Sigmoid colon (tissue), 7 donors: Measurements from ENCODE around the gene RUNX1. TPM values are rescaled to one million over a fixed set of nuclear protein-coding genes. Genes with fewer than 3 reads are reported as not detected.

Experiments used
- DNase-seq: peaks from one replicate; pipeline ENCODE4 v3.0.0-alpha.2; 2019
- H3K27ac ChIP-seq, 4 donors: fragments of 200-600 bp; sonication (generic); one replicate each; pipeline ENCODE4 v1.5.1; 2016 to 2019; ENCODE audit warnings: mild to moderate bottlenecking in 1 of 4
- H3K27me3 ChIP-seq, 3 donors: fragments of 200-600 bp; sonication (generic); one replicate each; pipeline ENCODE4 v1.5.1; 2019; ENCODE audit warnings: mild to moderate bottlenecking in 1 of 3
- H3K36me3 ChIP-seq, 4 donors: fragments of 200-600 bp; sonication (generic); one replicate each; pipeline ENCODE4 v1.5.1; 2016 to 2019
- H3K4me1 ChIP-seq, 4 donors: fragments of 200-600 bp; sonication (generic); one replicate each; pipeline ENCODE4 v1.5.1; 2017 to 2019
- H3K4me3 ChIP-seq, 4 donors: fragments of 200-600 bp; sonication (generic); one replicate each; pipeline ENCODE4 v1.5.1; 2017 to 2019; ENCODE audit warnings: mild to moderate bottlenecking in 2 of 4, moderate library complexity in 1 of 4
- H3K9me3 ChIP-seq, 4 donors: fragments of 200-600 bp in 3 of 4; sonication (generic) in 3 of 4; one replicate each; pipeline versions ENCODE4 v1.5.1 to v1.6.1; 2013 to 2019
- CTCF ChIP-seq, 4 experiments: fragments of 450-650 bp in 3 of 4; fragments of 200-600 bp in 1 of 4; IDR thresholded peaks; one replicate each; pipeline ENCODE4 v1.5.1; 2016 to 2019; ENCODE audit warnings: antibody characterized with exemption in 4 of 4, mild to moderate bottlenecking in 3 of 4, moderate library complexity in 2 of 4
- EP300 ChIP-seq, 4 donors: sonication (generic); formaldehyde crosslinking; IDR thresholded peaks; one replicate each; pipeline ENCODE4 v1.6.1; 2017; ENCODE audit warnings: antibody characterized with exemption in 4 of 4
- POLR2A ChIP-seq, 2 donors: fragments of 450-650 bp; IDR thresholded peaks; one replicate each; pipeline ENCODE4 v1.6.1; 2016; ENCODE audit warnings: antibody characterized with exemption in 2 of 2, mild to moderate bottlenecking in 2 of 2, moderate library complexity in 2 of 2
- POLR2AphosphoS5 ChIP-seq, 4 donors: sonication (generic); formaldehyde crosslinking; IDR thresholded peaks; one replicate each; pipeline ENCODE4 v1.6.1; 2017; ENCODE audit warnings: antibody characterized with exemption in 4 of 4
- WGBS, 2 donors: extraction: QIAGEN DNeasy Blood & Tissue Kit; methylation state at CpG; one replicate each; pipeline ENCODE4 v1.1.7; 2013; 5-methylcytosine and 5-hydroxymethylcytosine counted together
- intact Hi-C: fragments of 100-400 bp; cut with DNase I; formaldehyde crosslinking; loops from one replicate; pipeline ENCODE4 v1.15.1; 2023
- polyA plus RNA-seq, 3 donors: library from polyadenylated mRNA; stranded (reverse); fragments of 200-250 nt; gene quantifications; one replicate each; pipeline ENCODE4 v1.2.3, GENCODE V29; 2013
- total RNA-seq, 4 donors: library from RNA; depleted of rRNA; stranded (reverse); fragments of >200 nt; gene quantifications; one replicate each; pipeline ENCODE4 v1.1.0, GENCODE V29; 2016
- donor health status: healthy with polysubstance abuse.
- donor health status: Bipolar disorder and iron deficiency.
- donor health status: healthy.

RUNX1 gene
- total and polyA plus RNA-seq, 7 donors = 2.8 to 23.3 (median 7.5) TPM

GRCh38 chr21:35024513-35024912 lies 24.6 kb downstream of the RUNX1 start:
- Histone ChIP-seq H3K27me3 (no peaks in the 10 kb centered on the region), H3K9me3 (no peaks in the 10 kb centered on the region), H3K4me1 (peaks cover 0 to 22% (median 13%) of the 10 kb centered on the region in 4 donors), H3K27ac (no peak overlapping the region), H3K4me3 (no peak overlapping the region), H3K36me3 (no peaks in the 10 kb centered on the region)
- intact Hi-C loops = no loop called here
- DNase-seq = no peak
- TF ChIP-seq POLR2AphosphoS5 (IDR thresholded peaks at IDR 0.05) (no peak), CTCF (IDR thresholded peaks at IDR 0.05) (no peak), POLR2A (IDR thresholded peaks at IDR 0.05) (no peak), EP300 (IDR thresholded peaks at IDR 0.05) (no peak)

GRCh38 chr21:35024071-35024420 lies 25.1 kb downstream of the RUNX1 start:
- DNase-seq = no peak
- Histone ChIP-seq H3K36me3 (no peaks in the 10 kb centered on the region), H3K27ac (no peak overlapping the region), H3K9me3 (no peaks in the 10 kb centered on the region), H3K4me1 (peaks cover 0 to 22% (median 13%) of the 10 kb centered on the region in 4 donors), H3K4me3 (no peak overlapping the region), H3K27me3 (no peaks in the 10 kb centered on the region)
- intact Hi-C loops = no loop called here
- TF ChIP-seq CTCF (IDR thresholded peaks at IDR 0.05) (no peak), POLR2AphosphoS5 (IDR thresholded peaks at IDR 0.05) (no peak), EP300 (IDR thresholded peaks at IDR 0.05) (no peak), POLR2A (IDR thresholded peaks at IDR 0.05) (no peak)
- WGBS, 2 donors = 51 to 80% methylated on average over 1 of the region's 1 CpG

- no peaks in the 10 kb centered on the region for H3K9me3 ChIP-seq
- H3K4me1 ChIP-seq = peaks cover 0 to 22% (median 13%) of the 10 kb centered on the region in 4 donors
- 40 to 71% methylated on average over 3 of the region's 3 CpGs for WGBS, 2 donors
- no peaks in the 10 kb centered on the region for H3K27me3 ChIP-seq
- intact Hi-C loops = no loop called here
- no peak overlapping the region for H3K27ac ChIP-seq
- TF ChIP-seq EP300 (IDR thresholded peaks at IDR 0.05) (no peak), POLR2AphosphoS5 (IDR thresholded peaks at IDR 0.05) (no peak), POLR2A (IDR thresholded peaks at IDR 0.05) (no peak), CTCF (IDR thresholded peaks at IDR 0.05) (no peak)
- H3K36me3 ChIP-seq = no peaks in the 10 kb centered on the region
- no peak for DNase-seq
- no peak overlapping the region for H3K4me3 ChIP-seq
Measured at GRCh38 chr21:35023396-35024070, 25.6 kb downstream of the RUNX1 start.

- Histone ChIP-seq H3K9me3 (no peaks in the 10 kb centered on the region), H3K4me3 (no peak overlapping the region), H3K4me1 (peaks cover 0 to 15% (median 13%) of the 10 kb centered on the region in 4 donors), H3K27ac (no peak overlapping the region), H3K27me3 (no peaks in the 10 kb centered on the region), H3K36me3 (no peaks in the 10 kb centered on the region)
- intact Hi-C loops = no loop called here
- WGBS, 2 donors = 89 to 96% methylated on average over 3 of the region's 3 CpGs
- no peak for DNase-seq
- no peak for TF ChIP-seq POLR2AphosphoS5 (IDR thresholded peaks at IDR 0.05)
- TF ChIP-seq POLR2A (IDR thresholded peaks at IDR 0.05) = no peak
- no peak for TF ChIP-seq CTCF (IDR thresholded peaks at IDR 0.05)
- no peak for TF ChIP-seq EP300 (IDR thresholded peaks at IDR 0.05)
Measured at GRCh38 chr21:35021546-35021945, 27.6 kb downstream of the RUNX1 start.

GRCh38 chr21:35020902-35021301 lies 28.2 kb downstream of the RUNX1 start:
- peaks cover 0 to 14% (median 12%) of the 10 kb centered on the region in 4 donors for H3K4me1 ChIP-seq
- no peaks in the 10 kb centered on the region for H3K36me3 ChIP-seq
- no peak overlapping the region for H3K4me3 ChIP-seq
- intact Hi-C loops = no loop called here
- H3K27ac ChIP-seq = no peak overlapping the region
- no peaks in the 10 kb centered on the region for H3K9me3 ChIP-seq
- H3K27me3 ChIP-seq = no peaks in the 10 kb centered on the region
- no peak for DNase-seq
- 93 to 95% methylated on average over 1 of the region's 1 CpG for WGBS, 2 donors
- TF ChIP-seq POLR2A (IDR thresholded peaks at IDR 0.05) = no peak
- TF ChIP-seq POLR2AphosphoS5 (IDR thresholded peaks at IDR 0.05) = no peak
- TF ChIP-seq CTCF (IDR thresholded peaks at IDR 0.05) = no peak
- no peak for TF ChIP-seq EP300 (IDR thresholded peaks at IDR 0.05)
